Measurements from ENCODE around the gene MAGIX. TPM values are rescaled to one million over a fixed set of nuclear protein-coding genes. Genes with fewer than 3 reads are reported as not detected.

Gene MAGIX
- total RNA-seq, 4 donors from 2014 or later, result 0.17 to 3.0 (median 0.35) TPM

DNA sequence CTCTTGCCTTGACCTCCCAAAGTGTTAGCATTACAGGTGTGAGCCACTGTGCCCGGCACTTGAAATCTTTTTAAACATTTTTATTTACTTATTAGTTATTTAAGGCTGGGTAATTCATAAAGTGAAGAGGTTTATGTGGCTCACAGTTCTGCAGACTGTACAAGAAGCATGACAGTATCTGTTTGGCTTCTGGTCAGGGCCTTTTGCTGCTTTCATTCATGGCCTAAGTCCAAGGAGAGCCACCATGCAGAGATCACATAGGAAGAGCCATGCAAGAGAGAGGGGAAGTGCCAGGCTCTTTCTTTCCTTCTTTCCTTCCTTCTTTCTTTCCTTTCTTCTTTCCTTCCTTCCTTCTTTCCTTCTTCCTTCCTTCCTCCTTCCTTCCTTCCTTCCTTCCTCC, 28.8 kb upstream of the MAGIX start:
- TF ChIP-seq, protein P1, sequence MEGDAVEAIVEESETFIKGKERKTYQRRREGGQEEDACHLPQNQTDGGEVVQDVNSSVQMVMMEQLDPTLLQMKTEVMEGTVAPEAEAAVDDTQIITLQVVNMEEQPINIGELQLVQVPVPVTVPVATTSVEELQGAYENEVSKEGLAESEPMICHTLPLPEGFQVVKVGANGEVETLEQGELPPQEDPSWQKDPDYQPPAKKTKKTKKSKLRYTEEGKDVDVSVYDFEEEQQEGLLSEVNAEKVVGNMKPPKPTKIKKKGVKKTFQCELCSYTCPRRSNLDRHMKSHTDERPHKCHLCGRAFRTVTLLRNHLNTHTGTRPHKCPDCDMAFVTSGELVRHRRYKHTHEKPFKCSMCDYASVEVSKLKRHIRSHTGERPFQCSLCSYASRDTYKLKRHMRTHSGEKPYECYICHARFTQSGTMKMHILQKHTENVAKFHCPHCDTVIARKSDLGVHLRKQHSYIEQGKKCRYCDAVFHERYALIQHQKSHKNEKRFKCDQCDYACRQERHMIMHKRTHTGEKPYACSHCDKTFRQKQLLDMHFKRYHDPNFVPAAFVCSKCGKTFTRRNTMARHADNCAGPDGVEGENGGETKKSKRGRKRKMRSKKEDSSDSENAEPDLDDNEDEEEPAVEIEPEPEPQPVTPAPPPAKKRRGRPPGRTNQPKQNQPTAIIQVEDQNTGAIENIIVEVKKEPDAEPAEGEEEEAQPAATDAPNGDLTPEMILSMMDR (IDR thresholded peaks at IDR 0.05; ENCODE audit: low read depth), result no peak

DNA sequence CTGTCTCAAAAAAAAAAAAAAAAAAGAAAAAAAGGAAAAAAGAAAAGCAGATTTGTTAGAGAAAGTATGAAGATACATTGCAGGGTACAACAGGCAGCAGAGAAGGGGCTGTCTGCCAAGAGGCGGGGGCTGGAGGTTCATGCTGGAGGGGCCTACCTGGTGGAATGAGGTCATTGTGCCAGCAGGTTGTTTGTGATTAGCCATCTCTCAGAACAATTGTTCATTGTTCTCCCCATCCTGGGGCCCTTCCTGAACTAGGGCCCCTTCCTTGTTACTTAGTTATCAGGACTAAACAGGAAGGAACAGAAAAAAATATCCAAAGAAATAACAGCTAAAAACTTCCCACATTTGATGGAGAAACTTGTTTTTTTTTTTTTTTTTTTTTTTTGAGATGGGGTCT, 25.1 kb upstream of the MAGIX start:
- TF ChIP-seq, protein P1 (IDR thresholded peaks at IDR 0.05; ENCODE audit: low read depth), result no peak

DNA sequence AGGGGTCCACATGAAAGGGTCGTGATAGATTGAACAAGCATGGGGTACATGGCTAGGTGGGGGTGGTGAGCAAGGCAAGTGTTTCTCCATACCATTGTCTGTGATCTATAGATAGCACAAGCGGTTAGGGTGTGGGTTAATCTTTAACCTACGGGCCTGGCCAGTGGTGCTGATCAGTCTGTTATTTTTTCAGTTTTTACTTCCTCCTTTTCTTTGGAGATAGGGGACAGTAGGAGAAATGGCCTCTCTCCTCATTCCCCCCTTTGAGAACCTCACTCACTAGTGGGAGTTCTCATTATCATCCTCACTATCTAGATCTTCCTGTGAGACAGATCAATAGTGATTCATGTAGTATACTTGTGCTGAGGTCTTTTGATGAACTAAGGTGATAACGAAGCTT, 22.8 kb upstream of the MAGIX start:
- TF ChIP-seq, protein P1 (IDR thresholded peaks at IDR 0.05; ENCODE audit: low read depth), result no peak

DNA sequence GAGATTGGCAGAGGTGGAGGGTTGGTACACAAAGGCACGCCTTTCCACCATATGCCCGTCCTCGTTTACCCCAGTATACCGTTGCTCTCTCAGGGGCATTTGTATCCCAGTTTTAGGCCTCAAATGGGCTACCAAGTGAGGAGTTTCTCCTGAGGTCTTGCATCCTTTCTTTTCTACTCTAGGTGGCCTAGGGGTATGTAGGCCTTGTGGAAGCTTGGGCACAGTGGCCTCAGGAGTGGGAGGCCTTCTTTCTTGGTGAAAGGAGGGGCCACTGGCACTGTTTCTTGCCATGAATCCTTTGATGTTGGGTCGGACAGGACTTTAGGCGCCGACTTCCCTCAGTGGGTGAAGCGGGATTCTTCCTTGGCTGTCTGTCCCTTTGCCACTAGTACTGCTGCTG, 15.3 kb upstream of the MAGIX start:
- TF ChIP-seq, protein P1 (IDR thresholded peaks at IDR 0.05; ENCODE audit: low read depth), result no peak

DNA sequence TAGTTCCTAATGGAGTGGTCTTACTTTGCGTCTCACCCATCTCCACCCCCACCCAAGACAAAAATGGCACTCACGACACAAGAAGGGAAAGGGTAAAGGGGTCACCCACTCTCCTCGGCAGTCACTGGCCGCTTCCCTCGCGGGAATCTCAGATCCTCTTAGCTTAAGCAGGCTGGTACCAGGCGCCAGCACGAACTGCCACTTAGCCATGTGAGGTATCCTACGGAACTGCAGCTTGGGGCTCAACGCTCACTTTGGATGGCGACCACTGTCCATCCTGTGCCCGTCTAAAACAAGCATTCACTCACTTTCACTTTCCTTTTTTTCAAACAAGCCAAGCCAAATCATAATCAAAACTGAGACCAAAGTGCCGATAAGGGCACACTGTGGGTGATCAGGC, 14.6 kb upstream of the MAGIX start:
- TF ChIP-seq, protein P1 (IDR thresholded peaks at IDR 0.05; ENCODE audit: low read depth), result no peak

DNA sequence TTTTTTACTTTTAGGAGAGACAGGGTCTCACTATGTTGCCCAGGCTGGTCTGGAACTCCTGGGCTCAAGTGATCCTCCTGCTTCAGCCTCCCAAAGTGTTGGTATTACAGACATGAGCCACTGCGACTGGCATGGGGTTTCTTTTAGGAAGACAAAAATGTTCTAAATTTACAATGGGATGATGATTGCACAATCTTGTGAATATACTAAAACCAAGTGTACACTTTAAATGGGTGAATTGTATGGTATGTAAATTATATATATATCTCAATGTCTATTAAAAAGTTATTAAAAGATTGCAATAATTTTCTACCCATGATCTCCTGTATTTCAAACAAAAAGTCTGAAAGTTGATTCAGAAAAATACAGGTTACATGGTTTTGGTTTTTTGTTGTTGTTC, 9.1 kb upstream of the MAGIX start:
- TF ChIP-seq, protein P1 (IDR thresholded peaks at IDR 0.05; ENCODE audit: low read depth), result no peak

DNA sequence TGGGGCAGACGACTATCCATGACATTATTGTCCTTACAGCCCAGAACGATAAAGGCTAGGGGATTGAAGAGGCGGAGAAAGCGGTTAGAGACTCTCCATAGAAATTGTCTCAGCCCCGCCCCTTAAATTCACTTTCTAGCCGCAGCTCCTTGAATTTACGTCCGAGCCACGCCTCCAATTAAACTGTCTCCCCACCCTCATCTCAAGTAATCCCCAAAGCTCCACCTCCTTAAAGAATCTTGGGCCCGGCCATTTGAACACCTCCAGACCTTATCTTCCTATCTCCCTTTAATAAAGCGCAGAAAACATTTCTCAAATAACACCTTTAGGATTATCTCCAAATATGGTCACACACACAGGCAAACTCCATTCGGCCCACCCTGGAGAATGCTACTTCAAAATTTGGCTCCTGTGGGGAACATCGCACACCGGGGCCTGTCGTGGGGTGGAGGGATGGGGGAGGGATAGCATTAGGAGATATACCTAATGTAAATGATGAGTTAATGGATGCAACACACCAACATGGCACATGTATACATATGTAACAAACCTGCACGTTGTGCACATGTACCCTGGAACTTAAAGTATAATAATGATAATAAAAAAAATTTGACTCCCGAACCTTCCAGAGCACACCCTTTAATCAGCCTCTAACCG, 7.2 kb upstream of the MAGIX start:
- TF ChIP-seq, protein P1 (IDR thresholded peaks at IDR 0.05; ENCODE audit: low read depth), result no peak
